IPS-18c (cell line): ENCODE data around the gene NME3.

Experiments
- H3K4me3 ChIP-seq: 2 replicates; pipeline ENCODE4 v1.7.0; 2013; ENCODE audit warnings: low read depth, mild to moderate bottlenecking, low read length, moderate library complexity; ENCODE audit not compliant: insufficient read depth
- H3K9me3 ChIP-seq: one replicate; pipeline ENCODE4 v1.6.1; 2013; ENCODE audit warnings: mild to moderate bottlenecking, low read length, moderate library complexity; ENCODE audit not compliant: control insufficient read depth, insufficient read depth

NME3 gene

GRCh38 chr16:1775846-1776671 lies 4.7 kb upstream of the NME3 start:
- Histone ChIP-seq H3K4me3 (no peak overlapping the region), H3K9me3 (no peaks in the 10 kb centered on the region)

DNA sequence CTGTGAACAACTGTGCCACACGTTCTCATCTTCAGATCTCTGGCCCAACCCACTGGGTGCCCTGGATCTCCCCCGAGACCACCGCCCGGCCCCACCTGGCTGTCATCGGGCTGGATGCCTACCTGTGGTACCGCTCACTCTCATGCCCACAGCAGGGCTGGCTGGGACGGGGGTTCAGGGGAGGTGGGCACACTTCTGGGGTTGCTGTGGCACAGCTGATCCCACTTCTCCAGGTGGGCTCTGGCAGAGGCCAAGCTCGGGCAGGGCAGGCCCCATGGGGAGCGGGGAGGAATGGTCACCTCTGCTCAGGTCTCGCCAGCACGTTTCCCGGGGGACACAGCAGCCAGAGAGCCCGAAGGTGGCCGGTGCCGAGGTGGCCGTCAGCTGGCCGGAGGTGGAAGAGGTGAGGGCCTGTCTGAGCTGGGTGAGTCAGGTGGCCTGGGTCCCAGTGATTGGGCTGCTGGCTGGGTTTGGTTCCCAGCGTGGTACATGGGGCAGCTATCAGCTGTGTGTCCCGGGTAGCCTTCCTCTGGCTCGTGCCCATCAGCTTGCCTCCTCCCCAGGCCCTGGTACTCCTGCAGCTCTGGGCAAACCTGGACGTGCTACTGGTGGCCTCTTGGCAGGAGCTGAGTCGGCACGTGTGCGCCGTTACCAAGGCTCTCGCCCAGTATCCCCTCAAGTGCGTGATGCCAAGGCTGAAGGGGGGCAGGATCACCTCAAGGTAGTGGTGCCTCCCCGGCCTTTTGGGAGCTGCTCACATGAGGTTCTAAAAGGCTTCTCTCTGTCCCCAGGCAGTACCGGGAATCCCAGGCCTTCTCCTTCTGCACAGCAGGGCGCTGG lies 3.9 kb upstream of the NME3 start:
- H3K9me3 ChIP-seq, result no peaks in the 10 kb centered on the region
- H3K4me3 ChIP-seq, result no peak overlapping the region

- H3K9me3 ChIP-seq, result no peaks in the 10 kb centered on the region
- peak overlapping the region; percentile 98; the same call in 1 of the 2 replicates for H3K4me3 ChIP-seq
Observed at GRCh38 chr16:1774448-1774780, 3.1 kb upstream of the NME3 start.

DNA sequence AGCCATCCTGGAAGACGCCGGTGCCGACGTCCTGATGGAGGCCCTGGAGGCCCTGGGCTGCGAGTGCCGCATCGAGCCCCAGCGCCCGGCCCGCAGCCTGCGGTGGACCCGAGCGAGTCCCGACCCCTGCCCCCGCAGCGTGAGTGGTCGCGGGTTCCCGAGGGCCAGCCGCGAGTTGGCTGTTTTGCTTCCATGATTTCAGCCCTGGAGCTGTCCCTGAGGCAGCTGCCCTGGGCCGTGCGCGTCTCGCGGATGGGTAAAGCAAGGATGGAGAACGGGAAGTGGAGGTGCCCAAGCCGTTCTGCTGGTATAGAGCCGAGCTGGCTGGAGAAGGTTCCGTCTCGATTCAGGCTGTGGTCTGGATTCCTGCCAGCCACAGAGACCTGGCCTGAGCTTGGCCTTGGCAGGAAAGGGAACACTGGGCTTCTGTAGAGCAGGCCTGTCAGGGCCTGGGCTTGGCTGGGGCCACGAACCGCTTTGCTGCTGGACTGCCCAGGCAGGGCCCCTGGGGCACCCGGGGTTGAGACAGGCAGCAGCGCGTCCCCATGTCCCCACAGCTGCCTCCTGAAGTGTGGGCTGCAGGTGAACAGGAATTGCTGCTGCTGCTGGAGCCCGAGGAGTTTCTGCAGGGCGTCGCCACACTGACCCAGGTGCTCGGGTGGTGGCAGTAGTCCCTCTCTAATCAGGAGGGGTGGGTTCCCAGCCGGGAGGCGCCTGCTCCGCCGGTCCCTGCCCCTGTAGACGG lies 2.5 kb upstream of the NME3 start:
- H3K9me3 ChIP-seq, result no peaks in the 10 kb centered on the region
- H3K4me3 ChIP-seq, result peak overlapping the region; percentile 98

DNA sequence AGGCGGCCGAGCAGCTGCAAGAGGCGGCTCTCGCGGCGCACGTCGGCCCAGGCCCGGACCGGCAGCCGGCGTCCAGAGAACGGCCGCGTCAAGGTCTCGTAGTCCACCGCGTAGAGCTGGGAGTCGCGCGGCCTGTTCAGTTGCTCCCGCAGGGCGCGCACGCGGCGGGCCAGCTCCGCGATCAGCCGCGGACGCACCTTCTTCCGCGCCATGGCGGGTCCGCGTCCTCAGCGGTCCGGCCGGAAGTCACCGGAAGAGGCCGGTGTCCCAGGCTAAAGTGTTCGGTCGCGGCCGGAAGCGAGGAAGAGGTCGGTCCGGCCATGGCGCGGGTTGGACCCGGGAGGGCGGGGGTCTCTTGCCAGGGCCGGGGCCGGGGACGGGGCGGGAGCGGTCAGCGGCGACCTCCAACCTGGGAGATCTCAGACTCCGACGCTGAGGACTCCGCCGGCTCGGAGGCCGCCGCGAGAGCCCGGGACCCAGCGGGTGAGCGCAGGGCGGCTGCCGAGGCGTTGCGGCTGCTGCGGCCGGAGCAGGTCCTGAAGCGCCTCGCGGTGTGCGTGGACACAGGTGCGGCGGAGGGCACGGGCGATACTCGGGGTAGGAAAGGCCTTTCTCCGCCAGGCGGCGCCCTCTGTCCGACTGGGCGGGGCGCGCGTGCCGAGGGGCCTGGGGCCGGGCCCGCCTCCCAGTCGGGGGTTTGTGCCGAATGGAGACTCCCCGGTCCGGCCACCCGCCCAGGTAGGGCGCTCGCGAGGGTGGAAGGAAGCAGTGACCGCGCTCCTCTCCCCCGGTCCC lies 1.8 kb upstream of the NME3 start, which contains the start of gene MRPS34:
Gene MRPS34 (minus strand): TSS at position 227 of the 795 bp plus-strand sequence. CDS start 15 bp downstream, at position 212.
- peak within 1 kb of the TSS; percentile 98 for H3K4me3 ChIP-seq
- no peaks in the 10 kb centered on the region for H3K9me3 ChIP-seq

- no peaks in the 10 kb centered on the region for H3K9me3 ChIP-seq
- peak within 1 kb of the TSS; percentile 98 for H3K4me3 ChIP-seq
Observed at GRCh38 chr16:1772362-1772907, 1.1 kb upstream of the NME3 start, which contains the start of gene EME2. Gene EME2 (plus strand): TSS chr16:1772810. CDS start chr16:1773228, 418 bp downstream.

DNA sequence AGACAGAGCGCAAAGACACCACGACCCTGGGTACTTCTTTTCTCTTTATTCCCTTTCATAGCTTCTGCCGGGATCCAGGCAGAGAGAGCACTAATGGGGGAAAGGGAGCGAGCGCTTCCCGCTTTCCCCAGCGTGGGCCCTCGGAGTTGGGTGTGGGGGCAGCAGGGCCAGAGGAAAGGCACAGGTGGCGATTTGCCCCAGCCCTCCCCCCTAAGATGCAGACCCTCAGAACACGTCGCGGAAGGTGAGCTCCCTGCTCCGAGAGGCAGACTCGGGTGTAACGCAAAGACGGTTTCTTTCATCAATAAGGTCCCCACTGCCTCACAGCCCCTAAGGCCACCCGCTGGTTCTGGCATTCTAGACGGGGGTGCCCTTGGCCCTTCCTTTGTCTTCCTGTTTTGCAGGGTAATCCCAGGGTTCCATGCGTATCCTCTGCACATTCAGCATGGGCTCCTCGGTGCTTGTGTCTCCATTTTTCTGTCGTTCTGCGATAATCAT lies 570 bp upstream of the NME3 start:
- no peaks in the 10 kb centered on the region for H3K9me3 ChIP-seq

DNA sequence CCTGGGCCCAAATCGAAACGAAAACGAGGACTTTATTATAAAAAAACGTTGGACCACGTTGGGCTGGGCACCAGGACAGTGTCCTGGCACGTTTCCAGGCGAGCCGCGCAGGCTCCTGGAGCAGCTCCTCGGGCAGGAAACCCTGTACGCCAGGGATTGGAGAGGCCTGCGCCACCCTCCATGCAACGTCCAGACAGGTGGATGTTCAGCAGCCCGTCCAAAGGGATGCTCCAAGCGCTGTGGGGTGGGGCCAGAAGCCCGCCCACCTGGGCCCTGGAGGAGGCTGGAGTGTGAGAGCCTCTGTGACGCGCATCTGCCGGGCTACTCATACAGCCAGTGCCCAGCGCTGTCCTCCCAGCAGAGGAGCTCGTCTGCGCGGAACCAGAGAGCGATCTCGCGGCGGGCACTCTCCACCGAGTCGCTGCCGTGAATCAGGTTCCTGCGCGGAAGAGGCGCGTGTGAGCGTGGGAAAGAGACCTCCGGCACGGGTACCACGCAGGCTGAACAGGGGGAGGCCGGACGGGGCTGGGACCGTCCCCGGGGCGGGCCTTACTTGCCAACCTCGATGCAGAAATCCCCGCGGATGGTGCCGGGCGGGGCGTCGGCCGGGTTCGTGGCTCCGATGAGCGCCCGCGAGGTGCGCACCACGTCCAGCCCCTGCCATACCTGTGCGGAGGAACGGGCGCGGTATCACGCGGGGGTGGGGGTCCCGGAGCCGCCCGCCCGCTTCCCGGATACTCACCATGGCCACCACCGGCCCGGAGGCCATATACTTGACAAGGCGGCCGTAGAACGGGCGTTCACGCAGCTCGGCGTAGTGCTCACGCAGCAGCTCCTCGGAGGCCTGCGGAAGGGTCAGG lies 785 bp downstream of the NME3 start:
- H3K4me3 ChIP-seq, result peak overlapping the region; percentile 98
- H3K9me3 ChIP-seq, result no peaks in the 10 kb centered on the region

More for the DNA sequence above, 570 bp upstream of the NME3 start:
- H3K4me3 ChIP-seq, result peak overlapping the region; percentile 98

DNA sequence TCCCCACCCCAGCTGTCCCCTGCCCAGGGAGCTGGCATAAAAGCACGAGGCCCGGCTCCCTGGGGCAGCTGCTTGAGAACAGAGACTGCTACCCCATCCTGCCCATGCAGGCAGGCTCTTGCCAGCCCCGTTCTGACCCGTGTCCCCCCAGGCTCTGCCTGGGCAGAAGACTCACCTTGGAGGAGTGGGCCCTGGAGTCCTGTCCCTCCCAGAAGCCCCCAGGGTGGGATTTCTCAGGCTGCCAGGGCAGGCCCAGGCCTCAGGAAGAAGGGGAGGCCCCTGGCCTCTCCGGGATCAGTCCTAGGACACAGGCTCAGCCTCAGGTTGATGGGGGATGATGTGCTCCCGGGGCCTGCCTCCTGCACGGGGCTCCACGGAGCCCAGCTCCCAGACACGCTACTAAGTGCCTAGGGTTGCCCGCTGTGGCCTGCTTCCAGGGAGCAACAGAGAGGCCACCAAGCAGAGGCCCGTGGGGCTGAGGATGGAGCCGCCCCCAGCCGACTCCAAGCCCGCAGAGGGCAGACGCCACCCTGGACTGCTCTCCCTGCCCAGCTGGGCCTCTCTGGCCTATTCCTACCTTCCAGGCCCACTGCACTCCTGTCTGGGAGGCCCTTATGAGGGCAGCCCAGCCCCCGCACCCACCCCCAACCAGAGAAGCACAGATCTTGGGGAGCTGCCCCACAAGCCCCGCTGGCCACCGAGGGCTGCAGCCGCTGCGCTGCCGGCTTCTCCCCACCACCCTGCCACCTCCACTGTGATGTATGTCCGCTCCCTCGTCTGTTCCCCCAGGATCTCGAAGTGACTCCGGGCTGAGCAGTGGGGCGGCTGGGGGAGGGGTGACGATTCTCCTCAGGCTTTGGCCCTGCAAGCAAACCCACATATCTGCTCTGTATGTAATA lies 1.7 kb downstream of the NME3 start:
- peak overlapping the region; percentile 98 for H3K4me3 ChIP-seq

GRCh38 chr16:1768767-1769401 lies 2.5 kb downstream of the NME3 start:
- H3K9me3 ChIP-seq, result peaks cover 2% of the 10 kb centered on the region

More for the DNA sequence above, 1.7 kb downstream of the NME3 start:
- H3K9me3 ChIP-seq, result no peaks in the 10 kb centered on the region

GRCh38 chr16:1768061-1768766 lies 3.1 kb downstream of the NME3 start:
- Histone ChIP-seq H3K9me3 (peaks cover 2% of the 10 kb centered on the region), H3K4me3 (no peak overlapping the region)

More at GRCh38 chr16:1768767-1769401, 2.5 kb downstream of the NME3 start:
- H3K4me3 ChIP-seq, result no peak overlapping the region

DNA sequence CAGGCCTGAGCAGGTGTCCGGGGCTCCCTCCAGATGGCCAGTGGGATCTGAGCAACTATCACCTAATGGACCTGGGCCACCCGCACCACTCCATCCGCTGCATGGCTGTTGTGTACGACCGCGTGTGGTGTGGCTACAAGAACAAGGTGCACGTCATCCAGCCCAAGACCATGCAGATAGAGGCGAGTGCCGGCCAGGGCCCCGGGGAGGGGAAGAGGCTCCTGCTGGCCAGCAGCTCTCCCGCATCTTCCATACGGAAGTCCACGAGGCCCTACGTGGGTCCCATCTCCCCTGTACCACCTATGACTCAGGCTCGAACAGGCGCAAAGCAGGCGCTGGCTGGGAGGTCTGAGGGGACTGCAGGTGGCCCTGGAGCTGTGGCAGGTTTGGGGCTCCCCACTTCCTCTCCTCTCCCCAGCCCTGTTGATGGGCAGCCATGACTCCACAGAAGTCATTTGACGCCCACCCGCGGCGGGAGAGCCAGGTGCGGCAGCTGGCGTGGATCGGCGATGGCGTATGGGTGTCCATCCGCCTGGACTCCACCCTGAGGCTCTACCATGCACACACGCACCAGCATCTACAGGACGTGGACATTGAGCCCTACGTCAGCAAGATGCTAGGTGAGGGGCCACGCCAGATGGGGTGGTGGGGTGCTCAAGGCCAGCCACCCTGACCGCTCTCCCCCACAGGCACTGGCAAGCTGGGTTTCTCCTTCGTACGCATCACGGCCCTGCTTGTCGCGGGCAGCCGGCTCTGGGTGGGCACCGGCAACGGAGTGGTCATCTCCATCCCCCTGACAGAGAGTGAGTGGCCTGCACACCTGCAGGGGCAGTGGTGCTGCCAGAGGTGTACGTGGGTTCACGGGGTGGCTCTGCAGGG lies 4.0 kb downstream of the NME3 start:
- H3K4me3 ChIP-seq, result no peak overlapping the region
- H3K9me3 ChIP-seq, result peaks cover 2% of the 10 kb centered on the region

GRCh38 chr16:1766701-1767100 lies 4.6 kb downstream of the NME3 start:
- Histone ChIP-seq H3K4me3 (no peak overlapping the region), H3K9me3 (peaks cover 2% of the 10 kb centered on the region)
